ENCODE measurements around the gene NACC2.
"Not testable (repeated sequence)": the region's sequence is repeated elsewhere in the genome, so short reads cannot be mapped to it uniquely, and the experiment has no call there.

NACC2 gene

DNA sequence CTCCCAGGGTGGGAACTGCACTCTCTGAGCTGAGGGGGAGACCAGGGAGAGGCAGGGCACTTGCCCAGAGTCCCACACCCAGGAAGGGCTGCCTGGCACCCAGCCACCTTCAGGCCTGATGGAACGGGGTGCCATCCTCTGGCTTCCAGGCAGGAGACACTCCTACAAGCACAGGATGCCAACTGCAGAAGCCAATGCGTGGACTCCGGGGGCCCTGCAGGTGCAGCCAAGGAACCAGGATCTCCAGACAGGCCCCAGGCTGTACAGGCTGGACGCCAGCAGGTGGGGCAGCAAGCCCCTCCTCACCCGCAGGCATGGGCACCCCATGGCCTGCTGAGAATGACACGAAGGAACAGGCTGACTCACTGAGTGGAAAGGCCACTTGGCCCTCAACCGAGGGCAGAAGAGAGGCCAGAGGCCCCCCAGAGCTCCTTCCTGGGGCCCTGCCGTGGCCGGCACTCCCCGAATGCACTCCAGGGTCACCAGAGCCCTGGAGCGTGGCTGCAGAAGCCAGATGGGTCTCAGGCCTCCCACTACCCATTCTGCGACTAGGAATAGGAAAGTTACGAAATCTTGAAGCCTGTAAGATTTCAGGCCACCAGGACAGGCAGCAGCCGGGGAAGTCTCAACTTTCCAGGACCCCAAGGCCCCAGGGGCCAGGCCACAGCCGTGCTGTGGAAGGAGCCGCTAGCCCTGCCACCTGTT lies 15.7 kb downstream of the NACC2 start:
- DNase-seq: no peak

DNA sequence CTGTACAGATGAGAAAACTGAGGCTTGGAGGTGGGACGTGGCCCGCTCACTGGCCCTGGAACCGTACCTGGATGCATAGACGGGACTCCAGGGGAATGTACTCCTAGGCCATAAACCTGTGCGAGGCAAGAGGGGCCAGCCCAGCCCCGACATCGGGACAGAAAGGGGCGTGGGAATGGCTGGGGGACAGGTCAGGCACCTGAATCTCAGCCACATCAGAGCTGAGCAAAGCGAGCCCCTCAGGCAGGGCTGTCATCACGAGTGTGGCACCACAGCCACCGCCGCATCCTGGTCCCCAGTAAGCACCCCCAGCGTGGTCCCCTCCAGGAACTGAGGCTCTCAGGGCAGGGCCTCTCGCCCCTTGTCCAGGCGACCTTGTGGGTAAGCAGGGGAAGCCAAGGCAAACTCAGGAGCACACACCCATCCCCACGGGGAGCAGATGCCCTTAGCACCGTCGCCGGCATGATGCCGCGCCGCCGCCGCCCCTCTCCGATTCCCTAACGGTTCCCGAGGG lies 16.5 kb downstream of the NACC2 start:
- DNase-seq: no peak

DNA sequence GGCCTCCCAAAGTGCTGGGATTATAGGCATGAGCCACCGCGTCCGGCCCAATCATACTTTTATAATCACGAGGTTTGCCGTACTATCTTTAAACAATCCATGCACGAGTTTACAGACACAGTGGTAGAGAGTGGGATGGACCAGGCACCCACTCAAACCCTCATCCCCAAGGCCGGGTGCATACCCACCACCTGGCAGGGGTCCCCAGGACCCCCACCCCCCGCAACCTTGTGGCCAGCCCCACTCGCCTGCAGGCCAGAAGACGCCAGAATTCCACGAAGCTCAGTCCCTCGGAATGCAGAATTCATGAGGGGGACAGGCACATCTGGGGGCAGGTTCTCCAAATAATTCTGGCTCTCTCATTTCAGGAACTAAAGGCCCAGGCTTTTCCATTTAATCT lies 17.1 kb downstream of the NACC2 start:
- no peak for DNase-seq

DNA sequence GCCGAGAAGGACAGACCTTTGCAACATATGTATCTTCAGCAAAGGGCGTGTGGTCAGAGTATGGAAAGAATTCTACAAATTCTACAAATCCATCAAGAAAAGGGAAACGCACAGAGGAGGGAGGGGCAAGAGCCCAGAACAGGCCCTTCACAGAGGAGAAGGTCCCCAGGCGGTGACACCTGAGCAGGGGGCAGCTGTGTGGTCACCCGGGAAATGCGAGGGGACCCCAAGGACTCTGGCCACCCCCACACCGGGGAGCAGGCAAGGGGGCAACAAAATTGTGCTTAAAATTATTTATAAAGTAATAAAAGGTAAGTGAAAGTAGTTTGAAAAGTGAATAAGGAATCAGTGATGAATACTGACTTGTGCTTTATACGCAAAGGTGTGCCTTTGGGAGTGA lies 17.6 kb downstream of the NACC2 start:
- DNase-seq: no peak

DNA sequence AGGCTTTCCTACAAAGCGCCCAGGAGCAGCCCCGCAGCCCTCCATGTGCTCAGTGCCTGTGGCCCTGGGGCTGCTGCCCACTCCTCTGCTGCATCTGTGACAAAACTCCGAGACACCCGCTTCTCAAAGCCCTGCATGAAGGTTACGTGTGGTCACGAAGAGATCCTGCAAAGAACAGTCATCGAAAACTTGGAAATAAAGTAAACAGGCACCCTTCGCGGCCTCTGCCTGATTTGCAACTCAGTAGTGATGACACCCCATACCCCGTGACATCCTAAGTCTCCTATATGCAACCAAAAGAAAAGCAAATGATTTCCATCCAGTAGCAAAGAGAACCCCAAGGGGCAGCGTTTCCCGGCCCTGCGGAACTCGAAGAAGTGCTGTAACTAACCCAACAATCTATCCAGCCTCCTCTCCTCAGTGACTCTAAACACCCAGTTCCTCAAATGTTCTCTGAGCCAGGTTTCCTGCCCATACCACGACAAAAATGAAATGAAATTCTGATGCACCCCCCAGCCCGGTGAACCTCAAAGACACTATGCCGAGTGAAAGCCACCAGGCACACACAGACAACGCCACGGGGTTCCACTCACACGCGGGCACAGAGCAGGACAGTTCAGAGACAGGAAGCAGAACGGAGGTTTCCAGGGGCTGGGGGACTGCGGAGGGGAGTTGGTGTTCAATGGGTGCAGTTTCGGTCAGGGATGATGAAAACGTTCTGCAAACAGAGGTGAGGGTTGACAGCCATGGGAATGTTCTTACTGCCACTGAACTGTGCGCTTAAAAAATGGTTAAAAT lies 19.0 kb downstream of the NACC2 start:
- no peak for DNase-seq

DNA sequence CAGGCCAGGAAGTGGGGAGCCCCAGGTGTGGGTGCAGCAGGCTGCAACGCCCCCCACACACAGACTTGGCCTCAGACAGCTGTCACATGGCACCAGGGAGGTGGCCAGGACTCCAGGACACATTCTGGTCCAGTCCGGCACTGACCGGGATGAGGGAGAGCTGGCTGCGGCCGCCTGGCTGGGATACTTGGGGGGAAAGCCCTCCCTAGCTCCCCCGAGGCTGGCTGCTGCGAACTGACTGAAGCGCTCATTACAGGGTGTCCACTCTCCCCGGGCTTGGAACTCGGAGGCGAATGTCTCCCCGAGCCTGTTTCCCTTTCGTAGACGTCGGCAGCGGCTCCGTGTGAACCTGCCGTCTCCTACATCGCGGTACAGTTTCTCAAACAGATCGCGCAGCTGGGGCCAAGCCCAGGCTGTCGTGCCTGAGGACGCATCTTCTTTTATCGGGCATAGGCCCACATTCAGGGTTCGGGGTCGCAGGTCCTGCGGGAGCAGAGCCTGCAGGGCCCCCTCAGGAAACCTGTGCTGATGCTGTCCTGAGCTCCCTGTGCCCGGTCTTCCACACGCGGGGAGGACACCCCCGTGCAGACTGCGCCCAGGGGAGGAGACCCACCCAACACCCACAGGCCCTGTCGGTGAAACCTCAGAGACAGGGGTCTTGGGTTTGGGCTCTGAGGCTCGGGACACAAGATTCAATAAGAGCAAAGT lies 19.8 kb downstream of the NACC2 start:
- DNase-seq: no peak

DNA sequence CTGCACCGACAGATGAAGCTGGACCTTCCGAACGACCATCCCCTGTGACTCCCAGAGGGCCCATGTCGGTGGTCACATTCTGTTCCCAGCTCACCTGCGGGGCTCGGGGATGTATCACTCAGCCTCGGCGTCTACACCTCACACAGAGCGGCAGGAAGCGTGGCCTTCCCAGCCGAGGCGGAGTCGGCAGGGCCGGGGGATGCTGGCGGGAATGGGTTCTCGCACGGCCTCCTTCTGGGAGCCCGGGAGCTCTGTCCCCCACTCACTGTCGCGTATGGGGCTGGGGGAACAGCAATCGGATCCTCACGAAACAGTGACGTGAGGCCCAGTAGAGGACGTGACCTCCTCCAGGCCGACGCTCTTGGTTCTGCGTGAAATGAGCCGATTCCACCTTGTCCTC lies 20.4 kb downstream of the NACC2 start:
- DNase-seq: no peak

DNA sequence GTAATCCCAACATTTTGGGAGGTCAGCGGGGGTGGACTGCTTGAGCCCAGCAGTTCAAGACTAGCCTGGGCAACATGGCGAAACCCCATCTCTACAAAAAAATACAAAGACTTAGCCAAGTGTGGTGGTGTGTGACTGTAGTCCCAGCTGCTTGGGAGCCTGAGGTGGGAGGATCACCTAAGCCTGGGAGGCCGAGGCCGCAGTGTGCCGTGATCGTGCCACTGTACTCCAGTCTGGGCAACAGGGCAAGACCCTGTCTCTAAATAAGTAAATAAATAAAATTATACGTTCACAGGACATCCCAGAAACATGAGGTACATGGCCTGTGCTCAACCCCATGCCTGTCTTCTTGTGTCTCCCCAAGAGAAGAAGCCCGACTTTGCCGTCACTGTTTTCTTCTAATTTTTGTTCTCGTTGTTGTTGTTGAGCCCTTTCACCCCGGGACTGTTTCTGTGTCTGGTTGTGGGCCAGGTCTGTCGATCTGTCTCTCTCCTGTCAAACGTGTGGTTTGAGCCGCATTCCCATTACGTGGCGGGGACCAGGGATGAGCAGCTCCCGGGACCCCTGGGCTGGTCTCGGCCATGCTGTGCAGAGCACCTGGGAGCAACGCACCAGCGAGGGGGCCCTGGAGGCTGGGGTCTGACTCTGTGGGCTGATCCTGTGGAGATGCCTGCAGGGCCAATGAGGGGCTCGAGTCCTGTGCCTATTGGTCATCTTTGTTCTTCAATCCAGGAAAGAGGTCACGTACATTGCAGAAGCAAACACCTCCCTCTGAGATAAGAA lies 32.2 kb downstream of the NACC2 start:
- no peak for DNase-seq

DNA sequence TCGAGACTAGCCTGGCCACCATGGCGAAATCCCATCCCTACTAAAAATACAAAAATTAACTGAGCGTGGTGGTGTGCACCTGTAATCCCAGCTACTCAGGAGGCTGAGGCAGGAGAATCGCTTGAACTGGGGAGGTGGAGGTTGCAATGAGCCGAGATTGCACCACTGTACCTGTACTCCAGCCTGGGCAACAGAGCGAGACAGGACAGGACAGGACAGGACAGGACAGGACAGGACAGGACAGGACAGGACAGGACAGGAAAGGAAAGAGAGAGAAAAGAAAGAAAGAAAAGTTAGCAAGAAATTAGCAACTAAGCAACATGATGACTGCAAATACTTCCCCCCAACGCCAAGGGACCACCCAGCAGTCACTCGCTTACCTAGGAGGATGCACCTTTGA lies 33.2 kb downstream of the NACC2 start:
- not testable (repeated sequence) for DNase-seq

DNA sequence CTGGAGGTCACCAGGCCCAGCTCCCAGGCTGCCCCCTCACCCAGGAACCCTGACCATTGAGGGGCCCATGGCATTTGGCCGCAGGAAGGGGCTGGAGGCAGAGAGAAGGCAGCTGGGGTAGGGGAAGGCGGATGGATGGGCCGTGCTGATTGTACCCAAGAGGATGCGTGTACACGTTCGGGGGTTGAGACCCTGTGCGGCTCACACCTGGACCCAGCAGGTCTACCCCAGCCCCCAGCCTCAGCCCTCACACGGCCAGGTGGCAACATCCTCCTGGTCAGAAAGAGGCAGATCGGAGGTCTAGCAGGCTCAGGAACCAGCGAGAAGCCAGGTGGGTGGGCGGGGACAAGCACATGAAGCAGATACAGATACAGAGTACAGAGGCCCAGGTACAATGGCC lies 33.7 kb downstream of the NACC2 start:
- DNase-seq: no peak

DNA sequence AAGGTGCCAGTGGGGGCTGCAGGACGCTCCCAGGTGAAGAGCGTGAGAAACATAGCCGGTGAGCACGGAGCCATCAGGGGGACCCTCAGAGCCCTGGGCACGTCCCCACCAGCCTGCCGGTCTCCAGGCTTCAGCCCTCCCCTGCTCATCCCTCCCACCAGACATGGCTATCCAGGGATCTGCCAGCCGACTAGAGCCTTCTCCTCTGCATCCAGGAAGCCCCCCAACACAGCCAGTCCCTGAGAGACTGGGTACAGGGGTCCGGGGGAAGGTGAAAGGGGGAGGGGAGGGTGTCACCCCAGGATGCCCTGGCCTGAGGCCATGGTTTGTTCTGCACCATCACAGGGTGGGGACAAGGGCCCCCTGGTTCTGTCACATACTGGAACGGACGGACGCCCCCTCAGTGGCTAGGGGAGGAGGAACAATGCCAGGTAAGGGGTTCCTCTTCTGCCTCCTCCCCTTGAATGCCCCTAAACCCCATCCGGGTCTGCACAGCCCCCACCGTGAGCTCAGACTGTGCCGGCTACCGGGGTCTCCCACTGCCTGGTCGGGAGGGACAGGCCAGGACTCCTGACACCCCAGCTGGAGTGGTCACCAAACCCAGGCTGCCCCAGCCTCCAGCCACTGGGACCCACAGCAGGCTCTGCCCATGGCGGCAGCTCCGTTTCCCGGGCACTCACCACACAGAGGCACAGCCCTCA lies 34.3 kb downstream of the NACC2 start:
- no peak for DNase-seq

DNA sequence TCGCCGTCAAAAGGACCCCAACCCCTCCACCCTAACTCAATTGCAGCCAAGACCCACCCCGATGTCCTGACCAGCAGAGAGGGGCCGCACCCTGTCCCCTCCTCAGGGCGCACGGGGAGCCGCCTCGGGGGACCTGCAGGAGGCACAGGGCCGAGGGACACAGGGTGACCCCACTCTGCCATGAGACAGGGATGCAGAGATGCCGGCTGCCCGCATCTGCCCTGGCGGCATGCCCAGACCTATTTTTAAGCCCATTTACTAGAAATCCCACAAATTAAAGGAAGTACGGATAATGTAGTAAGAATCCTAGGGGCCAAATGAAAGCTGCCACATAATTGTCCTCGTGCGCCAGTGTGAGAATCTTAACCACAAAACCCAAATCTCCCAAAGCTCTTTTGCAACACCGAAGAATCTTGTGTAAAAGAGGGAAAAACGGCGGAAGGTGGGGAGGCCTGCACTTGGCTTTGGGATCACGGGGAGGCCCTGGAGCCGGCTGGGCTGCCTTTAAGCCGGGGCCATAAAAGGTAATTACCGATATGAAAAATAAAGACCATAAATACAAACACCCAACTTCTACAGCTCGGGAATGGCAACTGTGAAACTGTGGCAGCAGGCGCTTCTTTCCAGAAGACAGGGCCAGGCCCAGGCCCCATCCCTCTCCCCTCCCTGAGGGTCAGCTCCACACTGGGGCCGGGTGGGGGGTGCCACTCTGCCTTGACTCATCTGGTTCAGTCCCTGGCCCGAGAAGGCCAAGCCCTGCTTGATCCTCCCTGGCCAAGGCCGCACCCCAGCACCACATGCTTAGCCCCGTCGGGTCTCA lies 35.0 kb downstream of the NACC2 start:
- DNase-seq: no peak

DNA sequence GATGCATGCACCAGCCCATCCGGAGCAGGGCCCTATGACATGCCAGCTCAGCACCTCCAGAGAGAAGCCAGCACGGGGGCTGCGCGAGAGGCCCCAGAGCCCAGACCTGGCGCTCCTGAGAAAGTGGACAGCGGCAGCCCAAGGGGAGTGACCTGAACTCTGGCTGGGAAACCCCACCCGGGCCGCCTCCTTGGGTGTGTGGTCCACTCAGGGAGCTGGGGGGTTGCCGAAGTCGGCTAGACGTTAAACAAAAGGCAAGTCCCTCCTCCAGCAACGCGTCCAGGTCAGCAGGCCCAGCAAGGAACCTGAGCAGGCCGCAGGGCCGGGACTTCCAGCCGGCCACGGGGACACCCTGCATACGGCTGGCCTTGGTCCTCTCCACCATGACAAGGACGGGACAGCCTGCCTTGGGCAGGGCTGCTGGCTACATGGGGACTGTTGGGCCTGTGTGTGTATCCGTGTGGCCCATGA lies 35.7 kb downstream of the NACC2 start:
- DNase-seq: no peak

DNA sequence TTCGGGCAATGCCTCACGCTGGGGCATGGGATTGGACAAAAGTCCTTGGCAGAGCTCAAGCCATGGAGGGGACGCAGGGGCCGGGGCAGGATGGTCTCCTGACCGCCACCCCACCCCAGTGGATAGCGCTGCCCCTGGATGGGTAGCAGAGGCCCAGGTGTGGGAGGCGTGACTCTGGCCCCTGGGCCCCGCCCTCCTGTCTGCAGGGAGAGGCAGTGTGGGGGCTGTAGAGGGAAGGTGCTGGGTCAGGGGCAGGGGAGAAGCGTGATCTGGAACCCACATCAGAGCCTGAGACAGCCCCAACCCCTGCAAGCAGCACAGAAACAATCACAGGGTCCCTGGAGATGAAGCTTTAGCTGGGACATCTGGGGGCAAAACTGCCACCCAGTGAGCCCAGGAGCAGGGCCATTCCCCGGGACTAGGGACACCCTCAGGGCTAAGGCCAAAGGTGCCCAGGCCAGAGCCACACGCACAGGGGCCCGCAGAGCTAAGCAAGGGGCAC lies 36.2 kb downstream of the NACC2 start:
- DNase-seq: no peak

DNA sequence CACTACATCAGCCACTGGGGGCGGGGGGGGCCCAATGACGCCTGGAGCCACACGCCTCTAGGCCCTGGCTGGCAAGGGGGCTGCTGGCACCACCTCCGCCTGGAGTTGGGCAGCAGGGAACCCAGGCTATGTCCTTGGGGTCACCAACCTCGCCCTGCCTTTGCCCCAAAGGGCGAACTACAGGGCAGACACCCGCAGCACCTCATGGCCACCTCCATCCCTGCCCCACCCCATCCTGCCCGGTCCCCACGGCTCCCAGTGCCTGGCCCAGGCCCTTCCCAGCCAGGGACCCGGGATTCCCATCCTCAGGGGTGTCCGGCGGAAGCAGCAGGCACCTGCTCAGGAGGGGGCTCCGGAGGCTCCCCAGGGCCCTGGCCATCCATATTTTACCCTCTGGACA lies 37.0 kb downstream of the NACC2 start:
- DNase-seq: no peak

DNA sequence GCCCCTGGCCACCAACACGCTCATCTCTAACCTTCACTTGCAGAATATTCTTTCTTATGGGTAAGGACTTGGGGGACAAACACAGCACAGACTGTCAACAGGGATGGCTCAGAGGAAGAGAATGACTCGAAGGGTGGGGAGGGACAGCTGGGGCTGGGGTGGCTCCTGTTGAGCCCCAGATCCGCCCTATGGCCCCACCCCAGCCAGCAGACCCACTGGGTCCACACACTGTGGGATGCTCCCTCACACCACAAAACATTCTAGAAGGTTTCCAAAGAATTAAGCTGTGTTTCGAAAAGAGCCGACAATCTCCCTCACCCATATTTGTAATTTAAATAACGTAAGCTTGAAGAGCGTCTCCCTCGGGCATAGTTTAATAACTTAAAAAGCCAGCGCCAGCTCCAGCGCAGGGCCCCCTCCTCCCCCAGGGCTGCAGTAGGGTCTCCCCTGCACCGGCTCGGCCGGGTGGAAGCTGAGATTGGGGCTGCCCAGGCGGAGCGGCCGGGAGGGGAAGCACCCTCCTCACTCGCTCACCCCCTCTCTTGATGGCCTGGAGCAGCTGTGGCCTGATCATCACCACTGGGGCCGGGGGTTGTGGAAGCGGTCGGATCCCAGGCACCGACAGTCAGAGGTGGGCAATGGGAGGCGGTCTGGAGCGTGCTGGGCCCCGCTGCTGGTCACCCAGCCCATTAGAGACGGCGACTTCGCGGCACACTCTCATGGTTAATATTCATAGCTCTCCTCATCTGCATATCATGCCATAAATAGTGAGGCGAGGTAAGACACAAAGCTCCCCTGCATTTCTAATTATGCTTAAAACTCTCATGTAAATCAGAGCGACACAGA lies 37.6 kb downstream of the NACC2 start:
- DNase-seq: no peak

DNA sequence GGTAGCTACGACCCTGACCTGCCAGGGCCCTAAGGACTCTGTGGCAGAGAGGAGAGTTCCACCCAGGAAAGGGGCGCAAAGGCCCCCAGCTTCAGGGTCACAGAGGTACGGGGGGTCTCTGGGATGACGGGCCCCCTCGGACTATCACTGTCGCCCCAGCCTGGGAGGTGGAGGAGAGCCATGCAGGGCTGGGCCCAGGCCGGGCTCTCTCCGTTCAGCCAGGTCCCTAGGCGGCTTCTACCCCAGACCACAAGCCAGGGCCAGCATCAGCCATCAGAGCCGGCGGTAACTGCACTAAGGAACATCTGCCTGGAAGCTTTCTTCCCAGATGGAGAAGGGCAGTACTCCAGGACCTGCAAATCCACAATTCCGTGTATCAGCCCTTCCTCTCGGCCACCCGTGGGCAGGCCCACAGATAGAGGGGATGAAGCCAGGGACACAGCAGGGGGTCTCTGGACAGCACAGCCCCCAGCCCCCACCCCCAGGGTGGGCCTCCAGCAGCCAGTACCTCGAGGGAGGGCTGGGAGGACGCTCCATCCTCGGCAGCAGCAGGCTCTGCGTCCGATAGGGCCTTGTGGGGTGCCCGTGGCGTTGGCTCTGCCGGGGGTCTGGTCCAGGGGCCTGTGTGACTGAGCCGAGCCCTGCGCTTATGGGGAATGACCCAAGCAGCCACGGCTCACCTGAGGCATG lies 38.4 kb downstream of the NACC2 start:
- DNase-seq: no peak

DNA sequence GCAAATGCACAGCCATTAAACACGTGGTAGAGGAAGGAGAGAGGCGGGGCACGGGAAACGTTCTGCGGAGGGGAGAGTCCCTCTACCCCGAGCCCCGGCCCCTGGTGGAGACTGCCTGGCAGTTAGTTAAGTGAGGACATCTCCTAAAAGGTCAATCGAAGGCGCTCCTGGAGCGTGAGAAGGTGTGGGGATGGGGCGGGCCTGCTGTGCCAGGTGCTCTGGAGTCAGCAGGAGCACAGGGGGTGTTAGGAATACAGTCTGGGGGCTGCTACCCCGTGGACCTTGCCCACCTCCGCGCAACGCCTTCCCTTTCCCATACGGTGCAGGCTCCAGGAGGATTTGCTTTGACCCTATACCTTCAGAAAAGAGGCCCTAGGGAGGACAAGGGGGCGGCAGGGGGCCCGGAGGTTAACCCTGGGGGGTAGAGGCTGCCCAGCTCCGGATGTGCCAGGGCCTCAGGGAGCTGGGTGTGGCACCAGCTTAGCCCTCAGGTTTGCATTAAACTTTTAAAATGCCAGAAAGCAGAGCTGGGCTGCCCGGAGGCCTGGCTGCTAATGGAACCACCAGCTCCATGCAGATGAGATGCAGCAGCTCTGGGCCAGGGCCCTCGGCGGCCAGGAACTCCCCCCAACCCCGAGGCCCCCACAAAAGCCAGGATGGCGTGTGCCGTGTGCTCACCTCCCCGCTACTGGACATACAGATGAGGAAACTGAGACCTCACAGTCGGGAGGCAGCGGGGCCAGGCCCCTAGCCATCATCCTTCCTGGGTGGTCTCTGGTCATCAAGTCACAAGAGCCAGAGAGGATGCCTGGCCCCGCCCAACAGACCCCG lies 39.2 kb downstream of the NACC2 start:
- DNase-seq: no peak
